Activated T-helper 1 cell treated with anti-CD3 and anti-CD28 coated beads, Interleukin-12 subunit alpha, Interleukin-12 subunit beta, Interleukin-2, Interleukin-4 antibody, amounts not matched to agents 30 ng/mL and 10 ng/mL and 1 ng/mL, durations not matched to agents 14 hours and 24 hours and 36 hours (primary cell): ENCODE measurements around the gene B3GALT6. TPM values are rescaled to one million over a fixed set of nuclear protein-coding genes. Genes with fewer than 3 reads are reported as not detected.
A peak's percentile ranks its signal among the peaks of the same experiment; 100 is the strongest.

ENCODE experiments used
- DNase-seq: peaks from one replicate; pipeline ENCODE4 v3.0.0; 2021; ENCODE audit warnings: low spot score
- H3K27ac Mint-ChIP-seq: one replicate; pipeline ENCODE4 v1.8.0; 2021; ENCODE audit warnings: mild to moderate bottlenecking, mixed read lengths
- H3K27me3 Mint-ChIP-seq: one replicate; pipeline ENCODE4 v1.8.0; 2022; ENCODE audit warnings: mild to moderate bottlenecking, moderate library complexity, mixed read lengths; ENCODE audit not compliant: insufficient read depth
- H3K36me3 Mint-ChIP-seq: one replicate; pipeline ENCODE4 v1.8.0; 2021; ENCODE audit warnings: low read depth, mixed read lengths
- H3K4me1 Mint-ChIP-seq: one replicate; pipeline ENCODE4 v1.8.0; 2021; ENCODE audit warnings: low read depth, mixed read lengths
- H3K4me3 Mint-ChIP-seq: one replicate; pipeline ENCODE4 v1.8.0; 2021; ENCODE audit warnings: mild to moderate bottlenecking, moderate library complexity, mixed read lengths
- H3K9me3 Mint-ChIP-seq: one replicate; pipeline ENCODE4 v1.8.0; 2021; ENCODE audit warnings: mixed read lengths
- intact Hi-C: fragments of 100-400 bp; cut with micrococcal nuclease; formaldehyde crosslinking; loops from one replicate; pipeline ENCODE4 v1.15.1; 2024
- total RNA-seq: library from RNA; stranded (reverse); gene quantifications from 2 replicates; pipeline ENCODE4 v1.2.3, GENCODE V29; 2022

Gene B3GALT6
- total RNA-seq, 1 donor from 2014 or later = 45.9 TPM

DNA sequence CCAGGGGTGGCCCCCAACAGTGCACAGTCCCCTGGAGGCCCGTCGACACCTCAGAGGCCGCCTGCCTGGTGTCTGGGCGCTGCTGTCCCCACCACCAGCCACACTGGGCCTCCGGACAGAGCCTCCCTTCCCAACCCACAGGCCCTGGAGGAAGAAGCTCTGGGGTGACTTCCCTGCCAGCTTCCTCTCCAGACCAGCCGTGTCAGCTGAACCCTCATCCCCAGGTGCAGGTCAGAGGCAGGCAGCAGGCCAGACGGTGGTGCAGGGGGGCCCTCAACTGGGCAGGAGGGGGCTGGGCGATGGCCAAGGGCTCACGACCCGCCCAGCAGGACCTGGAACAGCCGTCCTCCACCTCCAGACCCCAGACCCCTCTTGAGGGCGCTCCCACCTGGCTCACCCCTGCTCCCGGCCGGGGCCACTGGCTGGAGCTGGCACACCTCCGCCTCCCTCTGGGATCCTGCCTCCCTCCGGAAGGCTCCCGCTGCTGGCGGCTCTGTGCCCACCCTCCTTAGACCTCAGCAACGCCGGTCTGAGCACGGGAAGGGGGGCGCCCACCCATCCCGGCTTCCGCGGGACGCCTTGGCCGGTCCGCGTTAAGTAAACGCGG, 26.2 kb upstream of the B3GALT6 start:
- intact Hi-C loops = loop anchor here (5.0 kb wide), 3 partner anchors 46 to 101 kb away; partner anchors contain the start of genes ACAP3 and PUSL1

DNA sequence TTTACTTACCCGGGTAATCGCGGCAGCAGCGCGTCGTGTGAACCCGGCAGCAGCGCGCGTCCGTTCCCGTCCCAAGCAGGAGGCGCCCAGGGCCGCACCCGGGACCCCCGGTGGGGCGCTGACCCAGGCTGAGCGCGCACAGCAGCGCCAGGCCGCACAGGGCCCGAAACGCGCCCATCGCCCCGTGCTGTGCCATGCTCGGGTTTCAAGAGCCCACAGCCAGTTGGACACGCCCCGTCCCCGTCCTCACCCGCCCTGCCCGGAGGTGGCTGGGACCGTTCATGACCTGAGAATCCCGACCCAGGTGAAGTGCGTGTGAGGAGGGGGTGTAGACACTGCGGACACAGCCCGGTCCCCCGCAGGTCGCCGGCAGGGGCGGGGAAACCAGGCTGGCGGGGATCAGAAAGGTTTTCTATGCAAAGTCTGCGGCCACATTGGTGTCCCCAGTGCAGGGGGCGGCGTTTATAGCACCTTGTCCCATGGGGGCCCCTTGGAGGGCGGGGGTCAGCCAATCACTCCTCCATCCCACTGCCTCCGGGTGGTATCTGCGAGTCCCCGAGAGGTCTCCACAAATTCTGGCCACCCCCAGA, 25.6 kb upstream of the B3GALT6 start, which contains the start of gene TNFRSF18:
TSS of gene TNFRSF18 (minus strand) at position 217 of the 590 bp plus-strand sequence. CDS start at position 196, 21 bp downstream.
- Mint-ChIP-seq H3K27me3 (no peaks in the 10 kb centered on the region), H3K9me3 (no peaks in the 10 kb centered on the region), H3K4me3 (peak within 1 kb of the TSS; percentile 86), H3K36me3 (peaks cover 11% of the 10 kb centered on the region), H3K27ac (peak within 1 kb of the TSS; percentile 99), H3K4me1 (peaks cover 24% of the 10 kb centered on the region)
- DNase-seq = peak; percentile 47
- intact Hi-C loops = loop anchor here (5.0 kb wide), 3 partner anchors 46 to 101 kb away; partner anchors contain the start of genes ACAP3 and PUSL1

More for the DNA sequence above, 26.2 kb upstream of the B3GALT6 start:
- Mint-ChIP-seq H3K4me1 (peaks cover 24% of the 10 kb centered on the region), H3K27ac (peak overlapping the region; percentile 48), H3K4me3 (peak overlapping the region; percentile 86), H3K27me3 (no peaks in the 10 kb centered on the region), H3K9me3 (no peaks in the 10 kb centered on the region), H3K36me3 (peaks cover 9% of the 10 kb centered on the region)
- no peak for DNase-seq

DNA sequence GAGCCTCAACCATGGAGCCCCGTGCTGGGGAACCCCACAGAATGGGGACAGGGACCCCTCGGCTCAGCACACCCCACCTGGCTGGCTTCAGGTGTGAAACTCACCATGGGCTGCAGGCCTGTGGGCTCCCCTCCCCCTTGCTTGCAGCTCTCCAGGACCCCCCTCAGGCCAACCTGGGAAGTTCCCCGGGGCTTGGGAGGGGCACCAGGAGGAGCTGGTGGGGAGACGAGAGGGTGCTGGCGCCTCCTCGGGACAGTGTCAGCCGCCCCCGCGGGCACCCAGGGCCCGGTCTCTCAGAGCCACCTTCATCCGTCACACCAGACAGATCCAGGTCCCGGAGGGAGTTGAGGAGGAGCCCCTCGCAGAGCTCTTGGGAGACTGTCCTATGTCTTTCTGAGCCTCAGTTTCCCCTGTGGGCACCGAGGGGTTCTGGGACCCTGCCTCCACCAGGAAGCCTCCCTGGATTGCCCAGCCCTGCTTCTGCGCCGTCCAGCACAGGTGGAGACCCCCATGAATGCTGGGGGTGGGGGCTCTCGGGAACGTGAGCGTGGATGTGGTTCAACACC, 25.0 kb upstream of the B3GALT6 start:
- intact Hi-C loops = loop anchor here (5.0 kb wide), 3 partner anchors 45 to 100 kb away; partner anchors contain the start of genes ACAP3 and PUSL1
- Mint-ChIP-seq H3K27ac (peak overlapping the region; percentile 99), H3K9me3 (no peaks in the 10 kb centered on the region), H3K4me3 (peak overlapping the region; percentile 86), H3K36me3 (peaks cover 11% of the 10 kb centered on the region), H3K27me3 (no peaks in the 10 kb centered on the region), H3K4me1 (peaks cover 24% of the 10 kb centered on the region)
- DNase-seq = no peak

DNA sequence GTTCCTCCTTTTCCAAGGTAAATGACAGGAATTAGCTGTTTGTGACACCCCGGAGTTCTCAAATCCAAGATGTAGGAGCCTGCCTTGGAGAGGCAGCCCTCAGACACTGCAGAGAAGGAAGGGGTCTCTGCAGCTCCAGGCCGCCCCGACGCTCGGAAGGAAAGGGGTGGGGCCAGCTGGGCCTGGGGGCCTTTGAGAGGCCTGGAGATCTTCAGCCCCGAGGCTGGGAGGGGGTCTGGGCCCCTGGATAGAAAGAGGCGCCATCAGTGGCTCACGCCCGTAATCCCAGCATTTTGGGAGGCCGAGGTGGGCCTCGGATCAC, 24.5 kb upstream of the B3GALT6 start:
- Mint-ChIP-seq H3K4me3 (peak overlapping the region; percentile 85), H3K27me3 (no peaks in the 10 kb centered on the region), H3K27ac (peak overlapping the region; percentile 99), H3K4me1 (peaks cover 24% of the 10 kb centered on the region), H3K9me3 (no peaks in the 10 kb centered on the region), H3K36me3 (peaks cover 11% of the 10 kb centered on the region)
- intact Hi-C loops = loop anchor here (5.0 kb wide), 3 partner anchors 45 to 100 kb away; partner anchors contain the start of genes ACAP3 and PUSL1
- no peak for DNase-seq

DNA sequence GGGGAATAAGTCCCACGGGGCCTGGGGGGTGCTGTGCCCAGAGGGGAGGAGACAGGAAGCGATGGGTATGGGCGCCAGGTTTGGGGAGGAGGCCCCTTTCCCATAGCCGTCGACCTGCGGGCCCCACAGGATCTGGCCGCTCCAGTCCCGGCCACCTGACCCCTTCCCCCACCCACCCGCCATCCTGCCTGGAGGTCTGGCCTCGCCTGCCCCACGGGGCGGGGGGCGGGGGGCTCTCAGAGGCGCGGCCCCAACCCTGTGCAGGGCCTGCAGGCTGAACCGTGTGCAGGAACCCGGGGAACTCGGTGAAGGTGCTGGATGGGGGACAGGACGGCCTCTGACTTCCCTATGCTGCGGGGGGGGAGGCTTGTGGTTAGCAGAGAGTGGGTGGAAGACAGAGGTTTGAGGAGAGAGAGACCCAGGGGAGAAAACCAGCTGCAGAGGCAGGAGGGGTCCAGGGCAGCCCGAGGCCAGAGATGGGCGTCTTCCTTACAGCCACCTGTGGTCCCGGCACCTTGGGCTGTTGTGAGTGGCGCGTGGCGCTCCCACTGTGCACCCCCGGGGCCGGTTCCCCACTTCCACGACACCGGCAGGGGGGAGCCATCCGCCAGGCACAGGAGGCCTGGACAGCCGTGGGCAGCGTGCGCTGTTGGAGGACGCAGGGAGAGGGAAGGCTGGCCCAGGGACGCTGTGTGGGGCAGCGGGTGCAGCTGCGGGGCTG, 23.2 kb upstream of the B3GALT6 start:
- no peaks in the 10 kb centered on the region for H3K27me3 Mint-ChIP-seq
- peaks cover 24% of the 10 kb centered on the region for H3K4me1 Mint-ChIP-seq
- intact Hi-C loops = loop anchor here (1.0 to 5.0 kb wide), 6 partner anchors 7 to 98 kb away; partner anchors contain the start of genes ACAP3, C1orf159 and PUSL1
- DNase-seq = peak; percentile 43
- H3K36me3 Mint-ChIP-seq = peaks cover 11% of the 10 kb centered on the region
- H3K4me3 Mint-ChIP-seq = peak overlapping the region; percentile 85
- H3K9me3 Mint-ChIP-seq = no peaks in the 10 kb centered on the region
- peak overlapping the region; percentile 99 for H3K27ac Mint-ChIP-seq

DNA sequence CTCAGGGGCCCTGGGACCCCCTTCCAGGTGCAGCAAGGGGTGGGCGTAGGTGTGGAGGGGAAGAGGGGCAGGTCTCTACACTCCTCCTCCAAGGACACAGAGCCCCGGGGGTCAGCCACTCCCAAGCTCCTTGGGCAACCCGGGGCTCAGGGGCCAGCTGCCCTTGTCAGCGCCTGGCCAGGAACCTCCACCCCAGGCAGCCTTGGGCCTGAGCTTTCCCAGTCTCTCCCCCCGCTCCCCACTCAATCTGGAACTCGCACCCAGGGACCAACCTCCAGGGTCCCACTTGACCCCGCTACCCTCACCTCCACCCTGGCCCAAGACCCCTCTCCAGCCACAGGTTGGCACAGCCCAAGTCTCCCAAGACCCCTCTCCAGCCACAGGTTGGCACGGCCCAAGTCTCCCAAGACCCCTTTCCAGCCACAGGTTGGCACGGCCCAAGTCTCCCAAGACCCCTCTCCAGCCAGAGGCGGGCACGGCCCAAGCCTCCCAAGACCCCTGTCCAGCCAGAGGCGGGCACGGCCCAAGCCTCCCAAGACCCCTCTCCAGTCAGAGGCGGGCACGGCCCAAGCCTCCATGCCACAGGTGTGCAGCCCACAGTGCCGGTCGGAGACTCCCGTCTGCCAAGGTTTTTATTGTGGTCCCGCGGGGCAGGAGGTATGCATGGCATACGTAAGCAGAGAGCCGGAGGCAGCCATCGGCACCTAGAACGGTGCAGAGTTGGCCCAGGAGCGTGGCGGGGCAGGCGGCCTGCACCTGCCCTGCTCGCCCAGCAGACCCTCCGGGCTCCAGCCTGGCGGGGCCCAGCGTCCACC, 21.1 kb upstream of the B3GALT6 start:
- Mint-ChIP-seq H3K27me3 (no peaks in the 10 kb centered on the region), H3K9me3 (no peaks in the 10 kb centered on the region), H3K4me1 (peaks cover 42% of the 10 kb centered on the region), H3K27ac (peak overlapping the region; percentile 31), H3K4me3 (peak overlapping the region; percentile 80), H3K36me3 (peaks cover 12% of the 10 kb centered on the region)
- no peak for DNase-seq
- intact Hi-C loops = no loop called here

DNA sequence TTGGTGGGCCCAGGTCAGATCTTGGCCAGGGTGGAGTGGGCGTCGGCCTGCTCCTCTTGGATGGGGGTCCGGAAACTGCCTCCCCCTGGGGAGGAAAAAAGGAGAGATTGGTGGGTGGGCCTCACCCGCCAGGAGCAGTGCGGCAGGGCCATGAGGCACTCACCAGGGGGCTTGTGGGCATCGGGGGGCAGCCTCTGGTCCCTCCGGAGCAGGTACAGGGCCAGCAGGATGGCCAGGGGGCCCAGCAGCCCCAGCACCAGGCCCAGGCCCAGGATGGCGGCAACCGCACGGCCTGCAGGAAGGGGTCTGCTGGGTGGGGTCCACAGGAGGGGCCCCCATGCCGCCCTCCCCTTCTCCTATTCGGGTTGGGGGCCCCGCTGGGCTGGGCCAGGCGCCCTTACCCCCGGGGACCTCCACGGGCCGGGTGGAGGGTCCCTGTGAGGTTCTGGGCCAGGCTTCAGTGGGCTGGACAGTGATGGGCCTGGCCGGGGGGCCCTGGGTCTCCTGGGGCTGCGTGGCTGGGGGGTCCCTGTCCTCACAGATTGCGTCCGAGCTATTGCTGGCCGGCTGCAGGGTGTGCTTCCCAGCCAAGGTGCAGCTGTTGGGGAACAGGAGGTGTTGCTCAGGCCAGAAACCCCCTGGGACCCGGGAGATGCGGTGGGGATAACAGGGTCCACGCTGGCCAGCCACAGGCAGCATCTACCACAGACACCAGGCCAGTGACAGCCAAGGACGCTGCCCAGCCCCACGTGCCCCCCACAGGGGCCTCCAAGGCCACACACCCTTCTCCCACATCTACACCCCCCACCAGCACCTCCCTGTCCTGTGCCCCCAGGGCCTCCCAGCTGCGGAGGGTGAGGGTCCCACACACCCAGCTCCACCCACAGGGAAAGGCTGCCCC, 20.2 kb upstream of the B3GALT6 start:
- H3K4me3 Mint-ChIP-seq = peak overlapping the region; percentile 83
- DNase-seq = no peak
- intact Hi-C loops = no loop called here
- no peaks in the 10 kb centered on the region for H3K27me3 Mint-ChIP-seq
- no peaks in the 10 kb centered on the region for H3K9me3 Mint-ChIP-seq
- H3K4me1 Mint-ChIP-seq = peaks cover 48% of the 10 kb centered on the region
- H3K27ac Mint-ChIP-seq = peak overlapping the region; percentile 61
- peaks cover 17% of the 10 kb centered on the region for H3K36me3 Mint-ChIP-seq

DNA sequence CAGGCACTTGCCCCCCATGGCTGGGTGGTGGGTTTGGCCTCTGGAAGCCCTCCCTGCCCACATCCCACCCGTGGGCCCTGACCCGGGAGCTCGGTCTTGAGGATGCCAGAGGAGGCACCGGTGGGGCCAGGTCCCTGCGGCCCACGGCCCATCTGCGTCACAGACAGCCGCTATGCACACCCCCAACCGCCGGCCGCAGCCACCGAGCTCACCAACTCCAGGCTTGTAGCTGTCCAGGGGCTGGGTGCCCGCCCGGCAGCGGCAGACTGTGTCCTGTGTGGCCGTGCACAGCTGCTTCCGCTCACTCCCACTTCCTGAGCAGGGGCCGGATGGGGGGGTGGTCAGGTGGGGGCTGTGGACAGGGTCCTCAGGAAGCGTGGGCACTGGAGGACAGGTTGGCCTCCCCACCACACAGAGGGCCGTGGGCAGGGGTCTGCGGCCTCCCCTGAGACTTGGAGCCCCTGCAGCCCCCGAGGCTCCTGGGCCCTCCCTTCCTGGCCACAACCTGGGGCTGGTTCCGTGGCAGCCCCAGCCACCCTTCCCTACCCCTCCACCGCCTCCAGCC, 19.2 kb upstream of the B3GALT6 start:
- peak overlapping the region; percentile 83 for H3K4me3 Mint-ChIP-seq
- H3K4me1 Mint-ChIP-seq = peaks cover 51% of the 10 kb centered on the region
- intact Hi-C loops = no loop called here
- no peaks in the 10 kb centered on the region for H3K27me3 Mint-ChIP-seq
- H3K36me3 Mint-ChIP-seq = peaks cover 25% of the 10 kb centered on the region
- H3K9me3 Mint-ChIP-seq = no peaks in the 10 kb centered on the region
- peak; percentile 55 for DNase-seq
- H3K27ac Mint-ChIP-seq = peak overlapping the region; percentile 52

DNA sequence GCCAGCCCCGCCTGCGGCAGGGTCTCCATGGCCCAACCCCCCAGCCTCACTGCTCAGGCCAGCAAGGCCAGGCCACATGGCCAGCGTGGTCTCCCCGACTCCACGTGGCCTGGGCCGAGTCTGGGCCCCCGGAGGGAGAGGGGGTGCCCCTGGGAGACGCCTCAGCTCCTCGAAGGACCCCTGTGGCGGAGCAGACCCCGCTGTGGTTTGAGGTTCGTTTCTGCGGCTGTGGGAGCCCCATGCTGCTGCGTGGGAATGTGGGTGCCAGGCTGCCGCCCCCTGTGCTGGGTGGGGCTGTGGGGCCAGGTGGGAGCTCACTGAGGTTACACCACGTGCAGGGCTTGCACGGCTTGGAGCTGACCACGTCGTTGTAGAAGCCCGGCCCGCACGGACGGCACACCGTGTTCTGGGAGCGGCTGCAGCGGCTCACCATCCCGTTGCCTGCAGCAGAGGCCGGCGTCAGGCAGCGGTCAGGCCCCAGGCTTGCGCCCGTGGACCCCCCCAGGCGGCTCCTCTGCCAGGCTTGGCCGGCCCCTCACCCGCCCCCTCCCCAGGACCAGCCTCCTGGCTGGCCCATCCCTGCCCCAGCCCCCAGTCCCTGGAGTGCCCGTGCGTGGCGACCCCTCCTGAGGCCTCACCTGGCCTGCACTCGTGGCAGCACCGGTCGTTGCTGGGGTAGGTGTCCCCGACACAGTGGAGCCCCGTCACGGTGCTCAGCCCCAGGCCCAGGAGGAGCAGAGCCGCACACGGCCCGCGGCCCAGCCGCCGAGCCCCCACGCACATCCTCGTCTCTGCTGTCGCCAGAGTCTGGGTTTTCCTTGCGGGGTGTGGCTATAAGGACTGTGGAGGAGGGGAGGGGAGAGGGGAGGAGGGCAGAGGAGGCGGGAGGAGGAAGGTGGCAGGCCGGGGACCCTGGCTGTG, 18.4 kb upstream of the B3GALT6 start, which contains the start of gene TNFRSF4:
TSS of gene TNFRSF4 (minus strand) at position 809 of the 921 bp plus-strand sequence. CDS start at position 783, 26 bp downstream.
- Mint-ChIP-seq H3K4me3 (peak within 1 kb of the TSS; percentile 86), H3K27ac (peak within 1 kb of the TSS; percentile 87)
- intact Hi-C loops = loop anchor here (1.0 to 2.0 kb wide), 2 partner anchors 13 to 17 kb away; no protein-coding TSS in a partner anchor

DNA sequence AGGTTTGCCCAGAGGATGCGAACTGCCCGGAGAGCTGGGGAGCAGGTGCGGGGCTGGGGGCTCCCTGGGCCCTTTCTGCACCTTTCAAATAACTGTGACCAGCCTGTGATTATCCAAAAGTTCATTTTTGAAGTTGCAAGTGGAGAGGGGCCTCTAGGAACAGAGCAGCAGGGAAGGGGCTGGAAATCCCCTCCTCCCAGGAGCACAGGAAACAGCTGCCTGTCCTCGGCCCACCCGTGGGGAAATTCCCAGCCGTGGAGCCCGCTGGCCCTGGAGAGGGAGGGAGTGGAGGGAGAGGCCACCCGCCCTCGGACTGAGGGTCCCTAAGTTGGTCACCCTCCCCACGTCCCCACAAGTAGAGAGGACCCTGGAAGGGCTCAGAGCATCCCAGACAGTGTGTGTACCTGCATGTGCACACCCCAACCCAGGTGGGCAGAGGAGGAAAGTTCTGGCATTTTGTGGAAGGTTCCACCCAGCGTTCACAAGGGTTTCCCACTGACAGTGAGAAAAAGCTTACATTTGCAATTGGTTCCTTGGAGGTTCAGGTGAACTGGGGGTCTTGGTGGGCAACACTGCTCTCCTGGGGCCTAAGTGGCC, 16.9 kb upstream of the B3GALT6 start:
- H3K4me1 Mint-ChIP-seq = peaks cover 41% of the 10 kb centered on the region
- intact Hi-C loops = loop anchor here (2.0 kb wide), 1 partner anchor 14 kb away; no protein-coding TSS in a partner anchor
- H3K4me3 Mint-ChIP-seq = peak overlapping the region; percentile 86
- peak overlapping the region; percentile 87 for H3K27ac Mint-ChIP-seq
- H3K36me3 Mint-ChIP-seq = peaks cover 28% of the 10 kb centered on the region
- peak; percentile 37 for DNase-seq
- H3K27me3 Mint-ChIP-seq = no peaks in the 10 kb centered on the region
- H3K9me3 Mint-ChIP-seq = no peaks in the 10 kb centered on the region

More for the DNA sequence above, 18.4 kb upstream of the B3GALT6 start, which contains the start of gene TNFRSF4:
- Mint-ChIP-seq H3K4me1 (peaks cover 48% of the 10 kb centered on the region), H3K27me3 (no peaks in the 10 kb centered on the region), H3K9me3 (no peaks in the 10 kb centered on the region), H3K36me3 (peaks cover 25% of the 10 kb centered on the region)
- DNase-seq = no peak
